HG02852 (cell line): ENCODE results near the gene MOV10.
"Not testable (repeated sequence)": the region's sequence is repeated elsewhere in the genome, so short reads cannot be mapped to it uniquely, and the experiment has no call there.

Experiments used
- ATAC-seq: cut with Tn5 transposase; IDR thresholded peaks from one replicate; pipeline ENCODE4 v1.9.1; 2021; ENCODE audit warnings: mild to moderate bottlenecking, moderate library complexity; ENCODE audit not compliant: unreplicated experiment

MOV10 gene

GRCh38 chr1:112674440-112674985 lies at the start of gene MOV10:
MOV10 (plus strand) TSS chr1:112674659; CDS start chr1:112674913, 254 bp downstream.
- peak; percentile 62 for ATAC-seq

GRCh38 chr1:112625696-112626095 lies 48.8 kb upstream of the MOV10 start:
- no peak for ATAC-seq

- ATAC-seq, result no peak
Measured at GRCh38 chr1:112626193-112626592, 48.3 kb upstream of the MOV10 start.

GRCh38 chr1:112626887-112627286 lies 47.6 kb upstream of the MOV10 start:
- ATAC-seq, result no peak

- no peak for ATAC-seq
Measured at GRCh38 chr1:112628516-112628915, 45.9 kb upstream of the MOV10 start.

- ATAC-seq, result no peak
Measured at GRCh38 chr1:112629256-112629655, 45.2 kb upstream of the MOV10 start.

GRCh38 chr1:112633628-112634027 lies 40.8 kb upstream of the MOV10 start:
- no peak for ATAC-seq

GRCh38 chr1:112634367-112634766 lies 40.1 kb upstream of the MOV10 start:
- no peak for ATAC-seq

- no peak for ATAC-seq
Measured at GRCh38 chr1:112636056-112636455, 38.4 kb upstream of the MOV10 start.

GRCh38 chr1:112636597-112637253 lies 37.7 kb upstream of the MOV10 start:
- ATAC-seq, result peak; percentile 52

GRCh38 chr1:112637254-112638109 lies 37.0 kb upstream of the MOV10 start:
- ATAC-seq, result no peak

GRCh38 chr1:112638110-112638428 lies 36.4 kb upstream of the MOV10 start:
- no peak for ATAC-seq

GRCh38 chr1:112640437-112640836 lies 34.0 kb upstream of the MOV10 start:
- not testable (repeated sequence) for ATAC-seq

- ATAC-seq, result no peak
Measured at GRCh38 chr1:112643080-112643479, 31.4 kb upstream of the MOV10 start.

- no peak for ATAC-seq
Measured at GRCh38 chr1:112646225-112646624, 28.2 kb upstream of the MOV10 start.

GRCh38 chr1:112651205-112651604 lies 23.3 kb upstream of the MOV10 start:
- no peak for ATAC-seq

GRCh38 chr1:112665857-112666256 lies 8.6 kb upstream of the MOV10 start:
- ATAC-seq, result no peak

- no peak for ATAC-seq
Measured at GRCh38 chr1:112666946-112667345, 7.5 kb upstream of the MOV10 start.

GRCh38 chr1:112672009-112672408 lies 2.5 kb upstream of the MOV10 start:
- ATAC-seq, result no peak

GRCh38 chr1:112672842-112673241 lies 1.6 kb upstream of the MOV10 start:
- ATAC-seq, result no peak

GRCh38 chr1:112673592-112674439 lies 643 bp upstream of the MOV10 start:
- ATAC-seq, result peak; percentile 1
